Aorta (tissue), 5 donors: ENCODE data around the gene C12orf57. TPM values are rescaled to one million over a fixed set of nuclear protein-coding genes. Genes with fewer than 3 reads are reported as not detected.

Experiments used
- ATAC-seq: fragments of 200-7000 bp; cut with Tn5 transposase; one replicate; pipeline ENCODE4 v1.9.1; 2022; ENCODE audit warnings: moderate library complexity; ENCODE audit not compliant: low FRiP score
- DNase-seq, 2 donors: peaks; one replicate each; pipeline ENCODE4 v3.0.0-alpha.2; 2020
- H3K27ac ChIP-seq, 2 donors: one replicate each; pipeline ENCODE4 v1.5.1; 2013; ENCODE audit warnings: low read length in 2 of 2, mild to moderate bottlenecking in 2 of 2, moderate library complexity in 2 of 2, control low read depth in 1 of 2, inconsistent platforms in 1 of 2, low read depth in 1 of 2
- H3K27me3 ChIP-seq, 2 donors: one replicate each; pipeline ENCODE4 v1.6.1; 2013; ENCODE audit warnings: control low read depth in 1 of 2, low read length in 1 of 2, mild to moderate bottlenecking in 1 of 2, moderate library complexity in 1 of 2; ENCODE audit not compliant: insufficient read depth in 2 of 2, control insufficient read depth in 1 of 2
- H3K36me3 ChIP-seq, 2 donors: one replicate each; pipeline ENCODE4 v1.6.1; 2013; ENCODE audit warnings: control low read depth in 1 of 2, low read length in 1 of 2, mild to moderate bottlenecking in 1 of 2; ENCODE audit not compliant: insufficient read depth in 2 of 2, control insufficient read depth in 1 of 2
- H3K4me1 ChIP-seq, 2 donors: one replicate each; pipeline ENCODE4 v1.6.1; 2013; ENCODE audit warnings: low read length in 2 of 2, control low read depth in 1 of 2, mild to moderate bottlenecking in 1 of 2, moderate library complexity in 1 of 2; ENCODE audit not compliant: insufficient read depth in 2 of 2, control insufficient read depth in 1 of 2
- H3K4me3 ChIP-seq, 2 donors: one replicate each; pipeline ENCODE4 v1.5.1; 2013; ENCODE audit warnings: low read length in 2 of 2, control low read depth in 1 of 2, mild to moderate bottlenecking in 1 of 2
- H3K9me3 ChIP-seq: one replicate; pipeline ENCODE4 v1.6.1; 2013; ENCODE audit warnings: mild to moderate bottlenecking, low read length; ENCODE audit not compliant: control insufficient read depth
- WGBS, 2 donors: extraction: QIAGEN DNeasy Blood & Tissue Kit; methylation state at CpG; one replicate each; pipeline ENCODE4 v1.1.7; 2013; 5-methylcytosine and 5-hydroxymethylcytosine counted together
- intact Hi-C, 2 donors: fragments of 100-400 bp; cut with DNase I; formaldehyde crosslinking; loops; one replicate each; pipeline versions ENCODE4 v1.14.2 to v1.15.0; 2022
- polyA plus RNA-seq, 2 donors: library from polyadenylated mRNA; stranded (reverse); fragments of 200-250 nt; gene quantifications; one replicate each; pipeline ENCODE4 v1.2.3, GENCODE V29; 2013
- total RNA-seq, 2 donors: library from RNA; stranded (reverse); fragmentation: NEBNext Ultra II Directional; extraction: Animal tissue kit (Norgen Biotek cat#: 25700); gene quantifications; one replicate each; pipeline ENCODE4 v1.2.1, GENCODE V29; 2021
- donor health status: healthy with polysubstance abuse.
- donor health status: Bipolar disorder and iron deficiency.
- donor health status: DM: no; HTN: no; CAD: no.
- donor health status: DM: no; HTN: no; CAD: no.
- donor health status: DM: yes; HTN: yes; CAD: no.

The C12orf57 gene
- total and polyA plus RNA-seq, 4 donors = 197 to 1,017 (median 541) TPM

- Histone ChIP-seq H3K4me3 (no peak overlapping the region), H3K9me3 (no peaks in the 10 kb centered on the region), H3K36me3 (peaks cover 6 to 8% of the 10 kb centered on the region in 2 donors), H3K4me1 (peaks cover 2 to 3% of the 10 kb centered on the region in 2 donors), H3K27me3 (no peaks in the 10 kb centered on the region), H3K27ac (no peak overlapping the region)
- DNase-seq = no peak
- ATAC-seq = no peak
- intact Hi-C loops = loop anchor here in 1 of 2 donors (5.0 kb wide), 2 partner anchors 43 to 123 kb away; partner anchors contain the start of gene LPCAT3
- 92 to 93% methylated on average over 6 of the region's 6 CpGs for WGBS, 2 donors
These were observed 30.4 kb downstream of the C12orf57 start for GRCh38 chr12:6974180-6974579.

GRCh38 chr12:6975297-6976032 is 31.6 kb downstream of the C12orf57 start:
- Histone ChIP-seq H3K36me3 (peaks cover 8% of the 10 kb centered on the region in 2 donors), H3K27me3 (no peaks in the 10 kb centered on the region), H3K27ac (no peak overlapping the region), H3K4me1 (no peaks in the 10 kb centered on the region), H3K9me3 (no peaks in the 10 kb centered on the region), H3K4me3 (no peak overlapping the region)
- DNase-seq = no peak
- no peak for ATAC-seq
- 80 to 84% methylated on average over 2 of the region's 2 CpGs for WGBS, 2 donors
- intact Hi-C loops = no loop called here

GRCh38 chr12:6977653-6978052 is 33.8 kb downstream of the C12orf57 start:
- DNase-seq = no peak
- H3K36me3 ChIP-seq = peaks cover 8 to 11% of the 10 kb centered on the region in 2 donors
- ATAC-seq = no peak
- WGBS, 2 donors = 68% methylated on average over 10 of the region's 10 CpGs
- H3K4me3 ChIP-seq = no peak overlapping the region
- H3K27ac ChIP-seq = no peak overlapping the region
- no peaks in the 10 kb centered on the region for H3K9me3 ChIP-seq
- no peaks in the 10 kb centered on the region for H3K27me3 ChIP-seq
- intact Hi-C loops = no loop called here
- H3K4me1 ChIP-seq = no peaks in the 10 kb centered on the region

GRCh38 chr12:6978188-6978587 is 34.4 kb downstream of the C12orf57 start:
- Histone ChIP-seq H3K27me3 (no peaks in the 10 kb centered on the region), H3K9me3 (no peaks in the 10 kb centered on the region), H3K4me1 (no peaks in the 10 kb centered on the region), H3K4me3 (no peak overlapping the region), H3K36me3 (peaks cover 8 to 11% of the 10 kb centered on the region in 2 donors), H3K27ac (no peak overlapping the region)
- intact Hi-C loops = no loop called here
- DNase-seq (no peak), ATAC-seq (no peak)
- 91 to 93% methylated on average over 6 of the region's 6 CpGs for WGBS, 2 donors

- Histone ChIP-seq H3K27me3 (no peaks in the 10 kb centered on the region), H3K9me3 (no peaks in the 10 kb centered on the region), H3K4me3 (no peak overlapping the region), H3K27ac (no peak overlapping the region), H3K4me1 (no peaks in the 10 kb centered on the region), H3K36me3 (peaks cover 8 to 11% of the 10 kb centered on the region in 2 donors)
- intact Hi-C loops = no loop called here
- no peak for DNase-seq
- WGBS, 2 donors = 77 to 85% methylated on average over 3 of the region's 3 CpGs
- no peak for ATAC-seq
These were observed 34.8 kb downstream of the C12orf57 start for GRCh38 chr12:6978611-6979011.

- Histone ChIP-seq H3K27me3 (no peaks in the 10 kb centered on the region), H3K27ac (no peak overlapping the region), H3K4me3 (no peak overlapping the region), H3K9me3 (no peaks in the 10 kb centered on the region), H3K36me3 (peaks cover 8 to 10% of the 10 kb centered on the region in 2 donors), H3K4me1 (no peaks in the 10 kb centered on the region)
- 75 to 77% methylated on average over 6 of the region's 6 CpGs for WGBS, 2 donors
- intact Hi-C loops = no loop called here
- DNase-seq (no peak), ATAC-seq (no peak)
These were observed 35.2 kb downstream of the C12orf57 start for GRCh38 chr12:6979021-6979420.

- no peaks in the 10 kb centered on the region for H3K27me3 ChIP-seq
- DNase-seq (no peak), ATAC-seq (no peak)
- H3K36me3 ChIP-seq = peaks cover 8 to 10% of the 10 kb centered on the region in 2 donors
- no peak overlapping the region for H3K4me3 ChIP-seq
- no peaks in the 10 kb centered on the region for H3K9me3 ChIP-seq
- intact Hi-C loops = no loop called here
- no peaks in the 10 kb centered on the region for H3K4me1 ChIP-seq
- 80 to 84% methylated on average over 3 of the region's 3 CpGs for WGBS, 2 donors
- no peak overlapping the region for H3K27ac ChIP-seq
These were observed 35.6 kb downstream of the C12orf57 start for GRCh38 chr12:6979453-6979852.

GRCh38 chr12:6980075-6980474 is 36.3 kb downstream of the C12orf57 start:
- H3K36me3 ChIP-seq = peaks cover 8 to 10% of the 10 kb centered on the region in 2 donors
- no peaks in the 10 kb centered on the region for H3K9me3 ChIP-seq
- H3K27ac ChIP-seq = no peak overlapping the region
- H3K27me3 ChIP-seq = no peaks in the 10 kb centered on the region
- no peak overlapping the region for H3K4me3 ChIP-seq
- no peak for ATAC-seq
- intact Hi-C loops = no loop called here
- no peak for DNase-seq
- WGBS, 2 donors = 95 to 96% methylated on average over 4 of the region's 4 CpGs
- H3K4me1 ChIP-seq = no peaks in the 10 kb centered on the region

GRCh38 chr12:6980740-6981139 is 36.9 kb downstream of the C12orf57 start:
- intact Hi-C loops = no loop called here
- Histone ChIP-seq H3K4me1 (no peaks in the 10 kb centered on the region), H3K4me3 (no peak overlapping the region), H3K27me3 (no peaks in the 10 kb centered on the region), H3K36me3 (peaks cover under 1 to 6% of the 10 kb centered on the region in 2 donors), H3K27ac (no peak overlapping the region), H3K9me3 (no peaks in the 10 kb centered on the region)
- DNase-seq (no peak), ATAC-seq (no peak)
